GM10266 (cell line): ENCODE data around the gene SLC25A46.
"Not testable (repeated sequence)": the region's sequence is repeated elsewhere in the genome, so short reads cannot be mapped to it uniquely, and the experiment has no call there.

Experiments used
- DNase-seq: peaks from one replicate; pipeline ENCODE4 v3.0.0; 2012; ENCODE audit errors: extremely low spot score
- CTCF ChIP-seq: IDR thresholded peaks from 2 replicates; pipeline ENCODE4 v1.5.1; 2012; ENCODE audit warnings: mild to moderate bottlenecking, low read depth; ENCODE audit not compliant: control insufficient read depth, insufficient read depth; ENCODE audit errors: missing control alignments

Gene SLC25A46

GRCh38 chr5:110760158-110760557 is 21.4 kb downstream of the SLC25A46 start:
- DNase-seq = no peak
- no peak for TF ChIP-seq CTCF

GRCh38 chr5:110768138-110768860 is 29.5 kb downstream of the SLC25A46 start:
- TF ChIP-seq CTCF = no peak
- no peak for DNase-seq

GRCh38 chr5:110769000-110769681 is 30.3 kb downstream of the SLC25A46 start:
- DNase-seq = no peak
- TF ChIP-seq CTCF = no peak

GRCh38 chr5:110770286-110770685 is 31.5 kb downstream of the SLC25A46 start:
- no peak for DNase-seq
- no peak for TF ChIP-seq CTCF

- no peak for TF ChIP-seq CTCF
- no peak for DNase-seq
These were observed 46.1 kb downstream of the SLC25A46 start for GRCh38 chr5:110784901-110785300.

- no peak for TF ChIP-seq CTCF
- DNase-seq = no peak
These were observed 46.5 kb downstream of the SLC25A46 start for GRCh38 chr5:110785356-110785755.

GRCh38 chr5:110788006-110788405 is 49.2 kb downstream of the SLC25A46 start:
- DNase-seq = not testable (repeated sequence)
